Naive B cell (primary cell): ENCODE results near the gene CACNG7. TPM values are rescaled to one million over a fixed set of nuclear protein-coding genes. Genes with fewer than 3 reads are reported as not detected.

ENCODE experiments used
- ATAC-seq, 2 donors: fragments of 150-1000 bp; cut with Tn5 transposase; 2 replicates each; pipeline ENCODE4 v1.10.0; 2021; ENCODE audit warnings: low read depth in 2 of 2, mild to moderate bottlenecking in 2 of 2, moderate library complexity in 2 of 2
- DNase-seq: peaks from one replicate; pipeline ENCODE4 v3.0.0; 2022
- H3K27ac Mint-ChIP-seq, 6 donors: one replicate each; pipeline ENCODE4 v1.8.0; 2020 to 2022; ENCODE audit warnings: mild to moderate bottlenecking in 6 of 6, mixed read lengths in 6 of 6, moderate library complexity in 5 of 6, inconsistent platforms in 2 of 6
- H3K27me3 Mint-ChIP-seq, 3 donors: one replicate each; pipeline ENCODE4 v1.8.0; 2021 to 2022; ENCODE audit warnings: mixed read lengths in 3 of 3, mild to moderate bottlenecking in 1 of 3
- H3K36me3 Mint-ChIP-seq, 2 donors: one replicate each; pipeline ENCODE4 v1.8.0; 2020 to 2022; ENCODE audit warnings: mixed read lengths in 2 of 2, inconsistent platforms in 1 of 2, mild to moderate bottlenecking in 1 of 2
- H3K4me1 Mint-ChIP-seq, 3 donors: one replicate each; pipeline ENCODE4 v1.8.0; 2020 to 2022; ENCODE audit warnings: mixed read lengths in 3 of 3, inconsistent platforms in 1 of 3, mild to moderate bottlenecking in 1 of 3, moderate library complexity in 1 of 3
- H3K4me3 Mint-ChIP-seq, 8 donors: one replicate each; pipeline ENCODE4 v1.8.0; 2020 to 2022; ENCODE audit warnings: mild to moderate bottlenecking in 8 of 8, mixed read lengths in 8 of 8, moderate library complexity in 8 of 8, inconsistent platforms in 2 of 8
- H3K9me3 Mint-ChIP-seq, 7 donors: one replicate each; pipeline ENCODE4 v1.8.0; 2020 to 2022; ENCODE audit warnings: mixed read lengths in 7 of 7, mild to moderate bottlenecking in 5 of 7, inconsistent platforms in 2 of 7, moderate library complexity in 1 of 7
- polyA plus RNA-seq, 6 donors: library from polyadenylated mRNA; unstranded; fragments of 300-500 nt; fragmentation: Illumina TruSeq; gene quantifications; one replicate each; pipeline ENCODE4 v1.2.3, GENCODE V29; 2021; ENCODE audit warnings: low read depth in 6 of 6

Gene CACNG7
- polyA plus RNA-seq, 6 donors from 2014 or later: not detected

GRCh38 chr19:53871454-53871853 is 37.6 kb upstream of the CACNG7 start:
- H3K36me3 Mint-ChIP-seq: peaks cover 21 to 34% of the 10 kb centered on the region in 2 donors
- peak; percentile 65 for DNase-seq
- H3K27me3 Mint-ChIP-seq: peaks cover 0 to 8% (median 0%) of the 10 kb centered on the region in 3 donors

GRCh38 chr19:53872762-53873161 is 36.3 kb upstream of the CACNG7 start:
- Mint-ChIP-seq H3K9me3 (peaks cover 0 to 6% (median 0%) of the 10 kb centered on the region in 7 donors), H3K36me3 (peaks cover 21 to 31% of the 10 kb centered on the region in 2 donors), H3K4me3 (peak overlapping the region in 5 of 8 donors; percentile 29 to 85 (median 40)), H3K27me3 (peaks cover 0 to 7% (median 0%) of the 10 kb centered on the region in 3 donors), H3K4me1 (peaks cover 51 to 81% (median 73%) of the 10 kb centered on the region in 3 donors), H3K27ac (peak overlapping the region; percentile 6 to 100 (median 78))
- ATAC-seq: no peak
- no peak for DNase-seq

More at GRCh38 chr19:53871454-53871853, 37.6 kb upstream of the CACNG7 start:
- Mint-ChIP-seq H3K9me3 (peaks cover 0 to 6% (median 0%) of the 10 kb centered on the region in 7 donors), H3K27ac (peak overlapping the region; percentile 95 to 100 (median 96)), H3K4me3 (peak overlapping the region; percentile 60 to 93 (median 82)), H3K4me1 (peaks cover 47 to 83% (median 71%) of the 10 kb centered on the region in 3 donors)
- peak; percentile 9 to 10 for ATAC-seq

- ATAC-seq (no peak), DNase-seq (no peak)
- Mint-ChIP-seq H3K9me3 (peaks cover 0 to 6% (median 0%) of the 10 kb centered on the region in 7 donors), H3K4me3 (peak overlapping the region in 6 of 8 donors; percentile 18 to 85 (median 68)), H3K27ac (peak overlapping the region; percentile 73 to 100 (median 95)), H3K4me1 (peaks cover 45 to 77% (median 69%) of the 10 kb centered on the region in 3 donors), H3K36me3 (peaks cover 21 to 26% of the 10 kb centered on the region in 2 donors), H3K27me3 (no peaks in the 10 kb centered on the region)
Observed at GRCh38 chr19:53873773-53874605, 35.1 kb upstream of the CACNG7 start.

GRCh38 chr19:53874606-53874990 is 34.5 kb upstream of the CACNG7 start:
- no peaks in the 10 kb centered on the region for H3K27me3 Mint-ChIP-seq
- DNase-seq (no peak), ATAC-seq (no peak)
- H3K4me3 Mint-ChIP-seq: peak overlapping the region in 7 of 8 donors; percentile 18 to 78 (median 60)
- H3K27ac Mint-ChIP-seq: peak overlapping the region in 5 of 6 donors; percentile 72 to 100 (median 95)
- H3K9me3 Mint-ChIP-seq: peaks cover 0 to 6% (median 0%) of the 10 kb centered on the region in 7 donors
- peaks cover 21 to 26% of the 10 kb centered on the region in 2 donors for H3K36me3 Mint-ChIP-seq
- H3K4me1 Mint-ChIP-seq: peaks cover 45 to 78% (median 63%) of the 10 kb centered on the region in 3 donors

- Mint-ChIP-seq H3K27me3 (no peaks in the 10 kb centered on the region), H3K36me3 (peaks cover 21 to 26% of the 10 kb centered on the region in 2 donors), H3K27ac (peak overlapping the region in 4 of 6 donors; percentile 42 to 100 (median 78)), H3K4me3 (peak overlapping the region in 3 of 8 donors; percentile 20 to 69 (median 68)), H3K9me3 (peaks cover 0 to 6% (median 0%) of the 10 kb centered on the region in 7 donors), H3K4me1 (peaks cover 41 to 71% (median 57%) of the 10 kb centered on the region in 3 donors)
- DNase-seq (no peak), ATAC-seq (no peak)
Observed at GRCh38 chr19:53875602-53876325, 33.3 kb upstream of the CACNG7 start.

- H3K27ac Mint-ChIP-seq: peak overlapping the region; percentile 88 to 100 (median 92)
- H3K9me3 Mint-ChIP-seq: peaks cover 0 to 6% (median 0%) of the 10 kb centered on the region in 7 donors
- ATAC-seq (peak in 1 of 2 donors; percentile 3), DNase-seq (no peak)
- no peaks in the 10 kb centered on the region for H3K27me3 Mint-ChIP-seq
- peak overlapping the region in 6 of 8 donors; percentile 27 to 79 (median 56) for H3K4me3 Mint-ChIP-seq
- H3K4me1 Mint-ChIP-seq: peaks cover 33 to 62% (median 48%) of the 10 kb centered on the region in 3 donors
- H3K36me3 Mint-ChIP-seq: peaks cover 16 to 21% of the 10 kb centered on the region in 2 donors
Observed at GRCh38 chr19:53876651-53877224, 32.3 kb upstream of the CACNG7 start.

- Mint-ChIP-seq H3K36me3 (peaks cover 15 to 18% of the 10 kb centered on the region in 2 donors), H3K9me3 (peaks cover 0 to 6% (median 0%) of the 10 kb centered on the region in 7 donors), H3K4me3 (peak overlapping the region; percentile 27 to 79 (median 66)), H3K27ac (peak overlapping the region; percentile 33 to 100 (median 91)), H3K4me1 (peaks cover 32 to 58% (median 46%) of the 10 kb centered on the region in 3 donors), H3K27me3 (peaks cover 0 to 2% (median 1%) of the 10 kb centered on the region in 3 donors)
- ATAC-seq (no peak), DNase-seq (peak; percentile 60)
Observed at GRCh38 chr19:53877361-53877766, 31.7 kb upstream of the CACNG7 start.

GRCh38 chr19:53878776-53879139 is 30.3 kb upstream of the CACNG7 start:
- Mint-ChIP-seq H3K9me3 (peaks cover 0 to 6% (median 0%) of the 10 kb centered on the region in 7 donors), H3K36me3 (peaks cover 12 to 18% of the 10 kb centered on the region in 2 donors), H3K27ac (peak overlapping the region in 5 of 6 donors; percentile 25 to 85 (median 56)), H3K4me3 (no peak overlapping the region), H3K27me3 (peaks cover 3 to 15% (median 14%) of the 10 kb centered on the region in 3 donors), H3K4me1 (peaks cover 32 to 55% (median 48%) of the 10 kb centered on the region in 3 donors)
- no peak for DNase-seq
- no peak for ATAC-seq

- Mint-ChIP-seq H3K36me3 (peaks cover 5 to 17% of the 10 kb centered on the region in 2 donors), H3K4me3 (no peak overlapping the region), H3K9me3 (peaks cover 0 to 5% (median 0%) of the 10 kb centered on the region in 7 donors), H3K4me1 (peaks cover 29 to 52% (median 44%) of the 10 kb centered on the region in 3 donors), H3K27me3 (peaks cover 9 to 22% (median 20%) of the 10 kb centered on the region in 3 donors), H3K27ac (peak overlapping the region in 4 of 6 donors; percentile 25 to 67 (median 43))
- DNase-seq: peak; percentile 77
- ATAC-seq: peak; percentile 71 to 80
Observed at GRCh38 chr19:53879140-53880081, 29.7 kb upstream of the CACNG7 start.

- no peak overlapping the region for H3K27ac Mint-ChIP-seq
- peaks cover 23 to 45% (median 29%) of the 10 kb centered on the region in 3 donors for H3K4me1 Mint-ChIP-seq
- no peak overlapping the region for H3K4me3 Mint-ChIP-seq
- H3K36me3 Mint-ChIP-seq: peaks cover 0 to 9% of the 10 kb centered on the region in 2 donors
- peaks cover 12 to 31% (median 29%) of the 10 kb centered on the region in 3 donors for H3K27me3 Mint-ChIP-seq
- no peak for ATAC-seq
- H3K9me3 Mint-ChIP-seq: no peaks in the 10 kb centered on the region
- no peak for DNase-seq
Observed at GRCh38 chr19:53880711-53881481, 28.2 kb upstream of the CACNG7 start.
